Mesendoderm (in vitro differentiated cells): ENCODE measurements around the gene HCFC1R1.

ENCODE experiments used
- DNase-seq: peaks from one replicate; pipeline ENCODE4 v3.0.0; 2013
- H2AK5ac ChIP-seq: 2 replicates; pipeline ENCODE4 v1.6.1; 2013; ENCODE audit warnings: low read length, inconsistent platforms
- H2BK120ac ChIP-seq: 2 replicates; pipeline ENCODE4 v1.6.1; 2013; ENCODE audit warnings: low read depth, mild to moderate bottlenecking, low read length, moderate library complexity, mixed read lengths
- H2BK15ac ChIP-seq: replicated peaks from 2 replicates; pipeline ENCODE4 v1.6.1; 2013; ENCODE audit warnings: low read depth, mild to moderate bottlenecking, moderate library complexity
- H2BK5ac ChIP-seq: 2 replicates; pipeline ENCODE4 v1.6.1; 2013; ENCODE audit warnings: low read length, inconsistent platforms
- H3K18ac ChIP-seq: 2 replicates; pipeline ENCODE4 v1.6.1; 2013; ENCODE audit warnings: mild to moderate bottlenecking, low read length, mixed read lengths
- H3K23ac ChIP-seq: one replicate; pipeline ENCODE4 v1.6.1; 2013; ENCODE audit warnings: low read length
- H3K27ac ChIP-seq: 2 replicates; pipeline ENCODE4 v1.5.1; 2013; ENCODE audit warnings: low read depth, mild to moderate bottlenecking, inconsistent platforms, low read length, moderate library complexity
- H3K27me3 ChIP-seq: 2 replicates; pipeline ENCODE4 v1.6.1; 2013; ENCODE audit warnings: low read length, control low read depth, mild to moderate bottlenecking, inconsistent platforms; ENCODE audit not compliant: insufficient read depth, poor library complexity
- H3K36me3 ChIP-seq: 2 replicates; pipeline ENCODE4 v1.6.1; 2013; ENCODE audit warnings: low read length, inconsistent platforms; ENCODE audit not compliant: control insufficient read depth, insufficient read depth
- H3K4ac ChIP-seq: one replicate; pipeline ENCODE4 v1.6.1; 2013; ENCODE audit warnings: low read depth, mild to moderate bottlenecking, low read length, moderate library complexity
- H3K4me1 ChIP-seq: 2 replicates; pipeline ENCODE4 v1.6.1; 2013; ENCODE audit warnings: low read depth, low read length, inconsistent platforms; ENCODE audit not compliant: control insufficient read depth
- H3K4me2 ChIP-seq: 2 replicates; pipeline ENCODE4 v1.6.1; 2013; ENCODE audit warnings: low read length
- H3K4me3 ChIP-seq: 2 replicates; pipeline ENCODE4 v1.5.1; 2013; ENCODE audit warnings: mild to moderate bottlenecking, low read length
- H3K56ac ChIP-seq: one replicate; pipeline ENCODE4 v1.6.1; 2013; ENCODE audit warnings: low read length
- H3K79me1 ChIP-seq: 2 replicates; pipeline ENCODE4 v1.6.1; 2013; ENCODE audit warnings: low read length, inconsistent platforms
- H3K79me2 ChIP-seq: 2 replicates; pipeline ENCODE4 v1.6.1; 2013; ENCODE audit warnings: mild to moderate bottlenecking, low read length; ENCODE audit not compliant: control insufficient read depth, insufficient read depth
- H3K9ac ChIP-seq: 2 replicates; pipeline ENCODE4 v1.6.1; 2013; ENCODE audit warnings: low read length, inconsistent platforms
- H4K5ac ChIP-seq: one replicate; pipeline ENCODE4 v1.6.1; 2013; ENCODE audit warnings: low read length
- H4K8ac ChIP-seq: one replicate; pipeline ENCODE4 v1.6.1; 2013; ENCODE audit warnings: low read depth, mild to moderate bottlenecking, control low read depth, low read length, moderate library complexity
- WGBS: extraction: QIAGEN DNeasy Blood & Tissue Kit; methylation state at CpG from one replicate; pipeline ENCODE4 v1.1.7; 2013; ENCODE audit warnings: low lambda C conversion rate, missing lambda C conversion rate; ENCODE audit not compliant: insufficient coverage; ENCODE audit errors: extremely low coverage; 5-methylcytosine and 5-hydroxymethylcytosine counted together

HCFC1R1 gene

GRCh38 chr16:3065069-3065741, 41.5 kb upstream of the HCFC1R1 start, which contains the start of gene IL32:
IL32 (plus strand) TSS chr16:3065640; CDS start chr16:3065812, 172 bp downstream.
- H3K27ac ChIP-seq, result no peak within 1 kb of the TSS
- H3K23ac ChIP-seq, result no peak within 1 kb of the TSS
- H2BK120ac ChIP-seq, result no peak within 1 kb of the TSS
- no peaks in the 10 kb centered on the region for H3K4me1 ChIP-seq
- no peak within 1 kb of the TSS for H4K5ac ChIP-seq
- no peaks in the 10 kb centered on the region for H3K27me3 ChIP-seq
- H3K4me2 ChIP-seq, result no peak within 1 kb of the TSS
- no peak within 1 kb of the TSS for H4K8ac ChIP-seq
- H3K4me3 ChIP-seq, result no peak within 1 kb of the TSS
- H2BK5ac ChIP-seq, result no peak within 1 kb of the TSS
- no peak within 1 kb of the TSS for H3K4ac ChIP-seq
- H3K18ac ChIP-seq, result no peak within 1 kb of the TSS
- H3K79me1 ChIP-seq, result no peaks in the 10 kb centered on the region
- WGBS, result no CpG with 5 or more reads among the region's 13 CpGs
- no peak within 1 kb of the TSS for H3K56ac ChIP-seq
- H3K79me2 ChIP-seq, result no peaks in the 10 kb centered on the region
- H2BK15ac ChIP-seq, result no peak within 1 kb of the TSS
- no peak within 1 kb of the TSS for H2AK5ac ChIP-seq
- no peak within 1 kb of the TSS for H3K9ac ChIP-seq
- H3K36me3 ChIP-seq, result no peaks in the 10 kb centered on the region
- no peak for DNase-seq

- no peak overlapping the region for H2BK5ac ChIP-seq
- H3K18ac ChIP-seq, result no peak overlapping the region
- H3K36me3 ChIP-seq, result no peaks in the 10 kb centered on the region
- no peak overlapping the region for H3K23ac ChIP-seq
- H2AK5ac ChIP-seq, result no peak overlapping the region
- H4K8ac ChIP-seq, result no peak overlapping the region
- H3K79me2 ChIP-seq, result no peaks in the 10 kb centered on the region
- no peak overlapping the region for H3K4me3 ChIP-seq
- H3K4me2 ChIP-seq, result no peak overlapping the region
- no peak overlapping the region for H4K5ac ChIP-seq
- no peaks in the 10 kb centered on the region for H3K27me3 ChIP-seq
- DNase-seq, result peak; percentile 56
- no peak overlapping the region for H3K4ac ChIP-seq
- no CpG with 5 or more reads among the region's 8 CpGs for WGBS
- no peaks in the 10 kb centered on the region for H3K4me1 ChIP-seq
- H3K27ac ChIP-seq, result no peak overlapping the region
- H2BK15ac ChIP-seq, result no peak overlapping the region
- no peak overlapping the region for H2BK120ac ChIP-seq
- H3K79me1 ChIP-seq, result no peaks in the 10 kb centered on the region
- no peak overlapping the region for H3K56ac ChIP-seq
- H3K9ac ChIP-seq, result no peak overlapping the region
Measured at GRCh38 chr16:3063625-3064386, 40.1 kb upstream of the HCFC1R1 start.

GRCh38 chr16:3062553-3062952, 38.8 kb upstream of the HCFC1R1 start:
- no peak overlapping the region for H3K27ac ChIP-seq
- H3K4me3 ChIP-seq, result no peak overlapping the region
- H3K79me1 ChIP-seq, result no peaks in the 10 kb centered on the region
- no CpG with 5 or more reads among the region's 6 CpGs for WGBS
- no peak overlapping the region for H3K56ac ChIP-seq
- no peaks in the 10 kb centered on the region for H3K4me1 ChIP-seq
- no peak overlapping the region for H2BK5ac ChIP-seq
- H3K9ac ChIP-seq, result no peak overlapping the region
- no peaks in the 10 kb centered on the region for H3K36me3 ChIP-seq
- no peak overlapping the region for H3K4ac ChIP-seq
- no peak overlapping the region for H3K4me2 ChIP-seq
- no peaks in the 10 kb centered on the region for H3K27me3 ChIP-seq
- no peak overlapping the region for H2AK5ac ChIP-seq
- H4K5ac ChIP-seq, result no peak overlapping the region
- no peak for DNase-seq
- H2BK15ac ChIP-seq, result no peak overlapping the region
- no peak overlapping the region for H2BK120ac ChIP-seq
- no peak overlapping the region for H4K8ac ChIP-seq
- no peak overlapping the region for H3K18ac ChIP-seq
- no peak overlapping the region for H3K23ac ChIP-seq
- no peaks in the 10 kb centered on the region for H3K79me2 ChIP-seq

GRCh38 chr16:3060339-3061127, 36.8 kb upstream of the HCFC1R1 start:
- no CpG with 5 or more reads among the region's 14 CpGs for WGBS
- Histone ChIP-seq H3K27ac (no peak overlapping the region), H3K18ac (no peak overlapping the region), H3K79me1 (no peaks in the 10 kb centered on the region), H2BK5ac (no peak overlapping the region), H3K4ac (no peak overlapping the region), H3K4me3 (no peak overlapping the region), H3K4me2 (no peak overlapping the region), H3K27me3 (no peaks in the 10 kb centered on the region), H3K56ac (no peak overlapping the region), H3K36me3 (no peaks in the 10 kb centered on the region), H2BK120ac (no peak overlapping the region), H4K8ac (no peak overlapping the region), H3K4me1 (no peaks in the 10 kb centered on the region), H3K79me2 (no peaks in the 10 kb centered on the region), H2BK15ac (no peak overlapping the region), H4K5ac (no peak overlapping the region), H3K23ac (no peak overlapping the region), H3K9ac (no peak overlapping the region), H2AK5ac (no peak overlapping the region)
- DNase-seq, result no peak

GRCh38 chr16:3059723-3060242, 36.0 kb upstream of the HCFC1R1 start:
- no peak for DNase-seq
- H2BK15ac ChIP-seq, result no peak overlapping the region
- peak overlapping the region; percentile 88 for H3K56ac ChIP-seq
- H3K27ac ChIP-seq, result peak overlapping the region; percentile 7
- no peak overlapping the region for H4K8ac ChIP-seq
- H3K79me2 ChIP-seq, result no peaks in the 10 kb centered on the region
- no peaks in the 10 kb centered on the region for H3K36me3 ChIP-seq
- H3K4ac ChIP-seq, result no peak overlapping the region
- no peak overlapping the region for H2AK5ac ChIP-seq
- no peaks in the 10 kb centered on the region for H3K27me3 ChIP-seq
- no peak overlapping the region for H2BK120ac ChIP-seq
- peak overlapping the region; percentile 20 for H2BK5ac ChIP-seq
- H3K18ac ChIP-seq, result peak overlapping the region; percentile 1
- H4K5ac ChIP-seq, result no peak overlapping the region
- H3K79me1 ChIP-seq, result no peaks in the 10 kb centered on the region
- H3K4me3 ChIP-seq, result peak overlapping the region; percentile 27
- H3K23ac ChIP-seq, result no peak overlapping the region
- no CpG with 5 or more reads among the region's 9 CpGs for WGBS
- peak overlapping the region; percentile 77 for H3K9ac ChIP-seq
- H3K4me1 ChIP-seq, result no peaks in the 10 kb centered on the region
- H3K4me2 ChIP-seq, result peak overlapping the region; percentile 45
